GM23248 (cell line): ENCODE data around the gene SLC13A2.

Source experiments
- EZH2 ChIP-seq: fragments of 200-600 bp; sonication (generic); IDR thresholded peaks from 2 replicates; pipeline ENCODE4 v1.6.1; 2018; ENCODE audit warnings: antibody characterized with exemption, mild to moderate bottlenecking; ENCODE audit not compliant: insufficient read depth, poor library complexity, severe bottlenecking
- EZH2phosphoT487 ChIP-seq: fragments of 200-600 bp; sonication (generic); IDR thresholded peaks from 2 replicates; pipeline ENCODE4 v1.6.1; 2018; ENCODE audit warnings: antibody characterized with exemption, moderate library complexity, mild to moderate bottlenecking, low read depth; ENCODE audit not compliant: insufficient read depth

DNA sequence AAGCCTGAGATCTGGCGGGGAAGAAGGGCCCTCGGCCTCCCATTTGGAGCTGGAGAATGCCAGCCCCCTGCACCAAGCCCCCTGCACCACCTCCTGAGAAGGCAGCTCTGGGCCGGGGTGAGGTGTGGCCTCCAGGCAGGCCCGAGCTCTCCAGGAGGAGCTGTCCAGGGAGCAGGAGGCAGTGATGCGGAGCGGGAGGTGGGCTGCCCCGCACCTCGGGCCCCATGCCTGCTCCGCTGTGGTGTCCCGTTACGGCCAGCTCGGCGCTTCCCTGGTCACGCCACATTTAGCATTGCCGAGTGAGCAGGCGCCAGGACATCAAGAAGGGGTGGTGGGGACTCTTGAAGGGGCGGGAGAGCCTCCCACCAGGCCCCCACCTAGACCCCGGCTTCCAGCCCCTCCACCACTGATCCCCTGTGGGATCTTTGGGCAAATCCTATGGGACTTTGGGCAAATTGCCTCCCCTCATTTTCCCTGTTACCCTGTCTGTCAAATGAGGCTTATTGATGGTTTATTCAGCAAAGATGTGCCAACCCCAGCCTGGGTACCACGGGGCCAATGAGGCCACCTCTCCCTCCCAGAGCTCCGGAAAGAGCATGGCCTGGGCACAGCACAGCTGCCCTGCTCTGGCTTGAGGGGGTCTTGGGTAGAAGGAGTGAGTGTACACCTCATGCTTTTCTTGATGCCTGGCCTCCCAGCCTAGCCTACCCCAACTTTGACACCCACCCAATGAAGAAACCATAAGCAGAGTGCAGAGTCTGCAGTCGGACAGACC is 48.1 kb downstream of the SLC13A2 start:
- TF ChIP-seq EZH2 = no peak
- TF ChIP-seq EZH2phosphoT487 = no peak
